CD4-positive, alpha-beta memory T cell (primary cell): ENCODE results near the gene ARPP21. TPM values are rescaled to one million over a fixed set of nuclear protein-coding genes. Genes with fewer than 3 reads are reported as not detected.

ENCODE experiments used
- CTCF ChIA-PET: fragments of 350-600 bp; sonication (Branson Sonifier 250); formaldehyde crosslinking; loops from one replicate; lab custom pipeline; 2021; ENCODE audit warnings: inconsistent platforms; ENCODE audit not compliant: partially characterized antibody; lab: Charles Lee
- POLR2A ChIA-PET: fragments of 350-600 bp; sonication (Branson Sonifier 250); formaldehyde crosslinking; loops from one replicate; lab custom pipeline; 2021; ENCODE audit not compliant: partially characterized antibody; lab: Charles Lee
- DNase-seq, 5 donors: peaks; one replicate each; pipeline versions ENCODE4 v3.0.0 to v3.0.0-alpha.2; 2020 to 2022; ENCODE audit warnings: mixed read lengths in 1 of 5
- H3K27ac ChIP-seq: one replicate; pipeline ENCODE4 v1.7.0; 2013; ENCODE audit warnings: low read depth, low read length
- H3K27me3 ChIP-seq: 2 replicates; pipeline ENCODE4 v1.7.0; 2013; ENCODE audit warnings: mild to moderate bottlenecking, low read length, moderate library complexity; ENCODE audit not compliant: insufficient read depth
- H3K36me3 ChIP-seq: 2 replicates; pipeline ENCODE4 v1.7.0; 2013; ENCODE audit warnings: mild to moderate bottlenecking, low read length, moderate library complexity; ENCODE audit not compliant: insufficient read depth
- H3K4me1 ChIP-seq: 2 replicates; pipeline ENCODE4 v1.7.0; 2013; ENCODE audit warnings: mild to moderate bottlenecking, low read length, moderate library complexity; ENCODE audit not compliant: insufficient read depth
- H3K4me3 ChIP-seq, 2 donors: one replicate each; pipeline ENCODE4 v1.7.0; 2013; ENCODE audit warnings: low read length in 2 of 2, mild to moderate bottlenecking in 1 of 2
- H3K9me3 ChIP-seq, 2 donors: one replicate each; pipeline ENCODE4 v1.7.0; 2013; ENCODE audit warnings: low read length in 2 of 2, control low read depth in 1 of 2; ENCODE audit not compliant: control insufficient read depth in 1 of 2
- H3K27ac Mint-ChIP-seq, 7 donors: one replicate each; pipeline ENCODE4 v1.8.0; 2020 to 2021; ENCODE audit warnings: mixed read lengths in 7 of 7, mild to moderate bottlenecking in 6 of 7, inconsistent platforms in 3 of 7, moderate library complexity in 3 of 7
- H3K27me3 Mint-ChIP-seq, 2 donors: one replicate each; pipeline ENCODE4 v1.8.0; 2020 to 2021; ENCODE audit warnings: mixed read lengths in 2 of 2
- H3K36me3 Mint-ChIP-seq, 2 donors: one replicate each; pipeline ENCODE4 v1.8.0; 2020 to 2021; ENCODE audit warnings: mixed read lengths in 2 of 2, inconsistent platforms in 1 of 2, mild to moderate bottlenecking in 1 of 2
- H3K4me1 Mint-ChIP-seq, 4 donors: one replicate each; pipeline ENCODE4 v1.8.0; 2020 to 2021; ENCODE audit warnings: mixed read lengths in 4 of 4, mild to moderate bottlenecking in 1 of 4
- H3K4me3 Mint-ChIP-seq, 8 donors: one replicate each; pipeline ENCODE4 v1.8.0; 2020 to 2021; ENCODE audit warnings: mixed read lengths in 8 of 8, mild to moderate bottlenecking in 7 of 8, moderate library complexity in 6 of 8, inconsistent platforms in 3 of 8
- H3K9me3 Mint-ChIP-seq, 8 donors: one replicate each; pipeline ENCODE4 v1.8.0; 2020 to 2021; ENCODE audit warnings: mixed read lengths in 8 of 8, mild to moderate bottlenecking in 5 of 8, inconsistent platforms in 3 of 8, moderate library complexity in 1 of 8
- intact Hi-C: fragments of 100-400 bp; cut with micrococcal nuclease; formaldehyde crosslinking; loops from one replicate; pipeline ENCODE4 v1.15.1; 2023
- polyA plus RNA-seq, 2 donors: library from polyadenylated mRNA; unstranded; fragments of 300-500 nt; fragmentation: Illumina TruSeq; gene quantifications; one replicate each; pipeline ENCODE4 v1.2.3, GENCODE V29; 2021
- total RNA-seq, 2 experiments: library from RNA; stranded (reverse); gene quantifications; one replicate each; pipeline ENCODE4 v1.2.3, GENCODE V29; 2021

The ARPP21 gene
- total and polyA plus RNA-seq, 4 experiments from 2014 or later, result not detected

DNA sequence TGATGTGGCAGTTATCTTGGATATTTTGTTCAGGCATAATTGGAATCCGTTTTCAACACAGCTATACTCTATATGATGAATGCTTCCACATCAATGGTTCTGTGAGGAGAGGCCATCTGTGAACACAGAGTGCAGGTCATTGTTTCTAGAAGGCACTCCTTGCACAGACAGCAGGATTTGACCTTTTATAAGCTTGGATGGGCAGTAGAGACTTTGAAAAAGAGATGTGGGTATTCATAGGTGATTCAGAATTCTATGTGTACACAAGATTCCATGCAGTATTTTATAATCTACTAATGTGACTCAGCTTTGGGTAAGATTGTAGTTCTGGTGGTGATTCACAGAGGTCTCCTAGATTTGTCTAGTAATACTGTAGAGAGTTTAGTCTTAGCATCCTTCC lies 12.5 kb downstream of the ARPP21 start:
- ChIA-PET CTCF (no interaction called here), POLR2A (no interaction called here)
- no peaks in the 10 kb centered on the region for H3K9me3 ChIP-seq
- H3K27ac Mint-ChIP-seq, result no peak overlapping the region
- H3K27me3 ChIP-seq, result no peaks in the 10 kb centered on the region
- H3K4me1 Mint-ChIP-seq, result no peaks in the 10 kb centered on the region
- H3K36me3 ChIP-seq, result no peaks in the 10 kb centered on the region
- H3K9me3 Mint-ChIP-seq, result peaks cover 0 to 5% (median 0%) of the 10 kb centered on the region in 8 donors
- H3K4me3 ChIP-seq, result no peak overlapping the region
- no peak for DNase-seq
- no peaks in the 10 kb centered on the region for H3K36me3 Mint-ChIP-seq
- H3K4me3 Mint-ChIP-seq, result no peak overlapping the region
- H3K4me1 ChIP-seq, result no peaks in the 10 kb centered on the region
- H3K27me3 Mint-ChIP-seq, result no peaks in the 10 kb centered on the region
- no peak overlapping the region for H3K27ac ChIP-seq
- intact Hi-C loops, result no loop called here

DNA sequence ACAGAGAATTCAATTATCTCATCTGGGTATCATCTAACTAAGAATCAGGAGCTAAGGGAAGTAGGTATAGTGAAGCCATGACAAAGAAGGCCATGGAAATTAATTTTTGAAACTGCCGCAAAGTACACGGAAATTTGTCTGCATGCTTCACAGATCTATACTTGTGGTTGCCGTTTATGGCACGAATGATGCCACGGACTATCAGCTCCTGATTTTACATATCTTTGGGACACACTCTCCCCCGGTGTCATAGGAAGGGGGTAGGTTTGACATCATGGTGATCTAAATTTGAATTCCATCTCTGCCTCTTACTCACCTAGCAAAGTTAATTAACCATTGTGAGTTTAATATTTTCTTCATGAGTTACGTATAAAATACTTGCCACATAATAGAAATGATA lies 14.0 kb downstream of the ARPP21 start:
- H3K27me3 ChIP-seq, result no peaks in the 10 kb centered on the region
- H3K36me3 ChIP-seq, result no peaks in the 10 kb centered on the region
- no peak overlapping the region for H3K27ac ChIP-seq
- peaks cover 0 to 8% (median 0%) of the 10 kb centered on the region in 8 donors for H3K9me3 Mint-ChIP-seq
- H3K9me3 ChIP-seq, result no peaks in the 10 kb centered on the region
- DNase-seq, result no peak
- POLR2A ChIA-PET, result no interaction called here
- CTCF ChIA-PET, result no interaction called here
- no peak overlapping the region for H3K4me3 ChIP-seq
- H3K4me3 Mint-ChIP-seq, result no peak overlapping the region
- no peaks in the 10 kb centered on the region for H3K4me1 Mint-ChIP-seq
- no peak overlapping the region for H3K27ac Mint-ChIP-seq
- no peaks in the 10 kb centered on the region for H3K36me3 Mint-ChIP-seq
- H3K27me3 Mint-ChIP-seq, result no peaks in the 10 kb centered on the region
- no peaks in the 10 kb centered on the region for H3K4me1 ChIP-seq
- intact Hi-C loops, result no loop called here

DNA sequence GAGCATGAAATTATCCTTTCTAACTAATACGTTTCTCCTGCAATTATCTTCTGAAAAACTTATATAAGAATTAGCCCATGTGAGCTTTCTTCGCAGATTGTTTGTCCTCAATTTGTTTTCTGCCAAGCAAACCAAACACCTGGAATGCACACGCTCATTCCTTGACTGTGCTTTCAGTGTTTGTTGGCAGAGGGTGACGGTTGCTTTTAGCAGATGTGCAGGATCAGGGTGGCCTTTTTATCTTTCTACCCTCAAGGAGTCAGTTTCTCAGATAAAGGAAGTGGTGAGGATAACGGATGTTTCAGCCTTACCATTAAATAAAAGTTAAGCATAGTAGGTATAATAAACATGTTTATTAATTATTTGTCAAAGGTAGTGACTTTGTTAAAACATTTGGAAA lies 15.2 kb downstream of the ARPP21 start:
- H3K27ac Mint-ChIP-seq, result no peak overlapping the region
- Histone ChIP-seq H3K9me3 (no peaks in the 10 kb centered on the region), H3K4me1 (no peaks in the 10 kb centered on the region), H3K27me3 (no peaks in the 10 kb centered on the region), H3K4me3 (no peak overlapping the region), H3K36me3 (no peaks in the 10 kb centered on the region), H3K27ac (no peak overlapping the region)
- no peaks in the 10 kb centered on the region for H3K27me3 Mint-ChIP-seq
- DNase-seq, result no peak
- peaks cover 0 to 8% (median 0%) of the 10 kb centered on the region in 8 donors for H3K9me3 Mint-ChIP-seq
- intact Hi-C loops, result no loop called here
- ChIA-PET CTCF (no interaction called here), POLR2A (no interaction called here)
- no peaks in the 10 kb centered on the region for H3K4me1 Mint-ChIP-seq
- H3K4me3 Mint-ChIP-seq, result no peak overlapping the region
- no peaks in the 10 kb centered on the region for H3K36me3 Mint-ChIP-seq

DNA sequence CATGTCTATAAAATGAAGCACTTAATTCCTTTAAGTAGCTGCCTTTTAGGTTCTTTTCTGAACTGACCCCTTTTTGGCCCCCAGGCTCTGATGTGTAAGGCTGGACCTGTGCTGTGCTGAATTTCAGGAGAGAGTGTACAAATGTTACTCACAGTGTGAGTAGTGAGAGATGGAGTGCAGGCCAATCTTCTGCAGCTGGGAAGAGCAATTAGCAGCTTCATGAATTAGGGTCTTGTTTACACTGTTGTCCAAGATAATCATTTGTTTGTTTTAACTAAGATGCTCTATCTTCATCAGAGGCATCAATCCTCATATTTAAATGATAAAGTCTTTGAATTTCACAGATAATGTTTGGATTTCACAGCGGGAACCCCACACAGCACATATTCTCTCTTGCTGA lies 19.4 kb downstream of the ARPP21 start:
- CTCF ChIA-PET, result no interaction called here
- no peaks in the 10 kb centered on the region for H3K9me3 ChIP-seq
- H3K27me3 ChIP-seq, result no peaks in the 10 kb centered on the region
- Mint-ChIP-seq H3K36me3 (no peaks in the 10 kb centered on the region), H3K4me1 (no peaks in the 10 kb centered on the region), H3K27ac (no peak overlapping the region), H3K4me3 (no peak overlapping the region), H3K9me3 (peaks cover 0 to 4% (median 2%) of the 10 kb centered on the region in 8 donors), H3K27me3 (no peaks in the 10 kb centered on the region)
- intact Hi-C loops, result no loop called here
- no peaks in the 10 kb centered on the region for H3K36me3 ChIP-seq
- DNase-seq, result no peak
- POLR2A ChIA-PET, result no interaction called here
- H3K4me3 ChIP-seq, result no peak overlapping the region
- no peak overlapping the region for H3K27ac ChIP-seq
- H3K4me1 ChIP-seq, result no peaks in the 10 kb centered on the region

DNA sequence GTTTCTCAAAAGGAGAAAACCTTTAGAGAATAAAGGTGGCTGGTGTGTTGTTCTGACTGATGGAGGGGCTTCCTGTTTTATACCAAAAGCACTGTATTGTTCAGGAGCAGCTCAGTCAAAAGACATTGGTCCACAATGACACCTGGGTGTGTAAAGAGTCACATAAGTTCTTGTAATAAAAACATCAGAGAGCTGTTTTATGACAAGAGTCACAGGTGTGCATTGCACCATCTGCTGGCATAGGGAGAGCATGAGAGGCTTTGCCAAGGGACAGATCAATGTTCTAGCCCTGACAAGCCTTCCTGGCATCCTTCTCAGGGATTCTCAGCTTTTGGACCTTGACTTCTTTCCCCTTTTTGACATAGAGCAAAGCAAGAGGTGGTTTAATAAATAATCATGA lies 20.4 kb downstream of the ARPP21 start:
- H3K9me3 ChIP-seq, result no peaks in the 10 kb centered on the region
- intact Hi-C loops, result no loop called here
- no peaks in the 10 kb centered on the region for H3K4me1 Mint-ChIP-seq
- H3K27ac Mint-ChIP-seq, result no peak overlapping the region
- no peak overlapping the region for H3K4me3 Mint-ChIP-seq
- H3K27me3 Mint-ChIP-seq, result no peaks in the 10 kb centered on the region
- no peak for DNase-seq
- no peaks in the 10 kb centered on the region for H3K27me3 ChIP-seq
- CTCF ChIA-PET, result no interaction called here
- no peak overlapping the region for H3K4me3 ChIP-seq
- POLR2A ChIA-PET, result no interaction called here
- no peak overlapping the region for H3K27ac ChIP-seq
- no peaks in the 10 kb centered on the region for H3K36me3 ChIP-seq
- H3K4me1 ChIP-seq, result no peaks in the 10 kb centered on the region
- no peaks in the 10 kb centered on the region for H3K36me3 Mint-ChIP-seq
- peaks cover 0 to 4% (median 3%) of the 10 kb centered on the region in 8 donors for H3K9me3 Mint-ChIP-seq

DNA sequence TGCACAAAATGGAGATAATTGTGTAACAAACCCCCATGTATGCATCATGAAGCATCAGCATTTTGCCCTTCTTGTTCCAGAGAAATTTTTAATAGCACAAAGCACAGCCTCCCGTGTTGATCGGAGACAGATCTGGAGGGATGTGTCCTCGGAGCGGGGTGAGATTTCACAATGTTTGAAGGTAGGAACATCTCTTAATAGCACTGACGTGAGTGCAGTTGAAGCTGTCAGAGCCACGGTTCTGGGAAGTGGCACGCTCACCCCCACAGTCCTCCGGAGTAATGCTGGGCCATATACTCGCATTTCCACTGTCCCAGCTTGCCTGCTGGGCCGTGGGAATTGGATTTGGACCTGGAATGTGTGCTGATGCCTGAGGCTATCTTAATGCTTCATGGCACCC lies 24.1 kb downstream of the ARPP21 start:
- H3K36me3 Mint-ChIP-seq, result no peaks in the 10 kb centered on the region
- Histone ChIP-seq H3K9me3 (no peaks in the 10 kb centered on the region), H3K36me3 (no peaks in the 10 kb centered on the region), H3K4me1 (no peaks in the 10 kb centered on the region), H3K27me3 (no peaks in the 10 kb centered on the region), H3K27ac (no peak overlapping the region), H3K4me3 (no peak overlapping the region)
- H3K27ac Mint-ChIP-seq, result no peak overlapping the region
- intact Hi-C loops, result no loop called here
- ChIA-PET CTCF (no interaction called here), POLR2A (no interaction called here)
- DNase-seq, result no peak
- no peaks in the 10 kb centered on the region for H3K4me1 Mint-ChIP-seq
- no peaks in the 10 kb centered on the region for H3K27me3 Mint-ChIP-seq
- H3K9me3 Mint-ChIP-seq, result peaks cover 0 to 4% (median 2%) of the 10 kb centered on the region in 8 donors
- H3K4me3 Mint-ChIP-seq, result no peak overlapping the region

DNA sequence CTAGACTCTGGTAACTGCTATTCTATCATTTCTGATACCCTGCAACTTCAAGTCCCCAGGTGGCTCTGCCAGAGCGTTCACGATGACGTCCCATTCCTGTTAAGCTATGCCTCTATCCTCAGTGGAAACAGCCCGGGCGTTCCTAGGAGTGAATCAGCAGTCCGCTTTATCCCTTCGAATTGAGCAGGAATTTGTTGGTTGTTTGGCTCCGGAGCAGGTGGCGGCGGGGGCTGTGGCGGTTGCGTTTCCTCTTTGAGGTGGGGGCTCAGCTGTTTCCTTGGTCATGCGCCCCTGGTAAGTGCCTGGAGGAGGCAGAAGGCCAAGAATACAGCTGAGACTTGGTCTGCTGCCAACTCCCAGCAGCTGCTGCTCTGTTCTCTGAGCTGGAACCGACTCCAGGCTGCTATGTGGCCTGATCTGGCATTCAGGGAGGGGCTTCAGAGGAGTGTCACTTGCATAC lies 25.2 kb downstream of the ARPP21 start:
- Mint-ChIP-seq H3K9me3 (peaks cover 0 to 4% (median 2%) of the 10 kb centered on the region in 8 donors), H3K27me3 (no peaks in the 10 kb centered on the region), H3K4me1 (no peaks in the 10 kb centered on the region), H3K4me3 (no peak overlapping the region), H3K36me3 (no peaks in the 10 kb centered on the region), H3K27ac (no peak overlapping the region)
- intact Hi-C loops, result no loop called here
- no peaks in the 10 kb centered on the region for H3K4me1 ChIP-seq
- H3K27ac ChIP-seq, result no peak overlapping the region
- H3K36me3 ChIP-seq, result no peaks in the 10 kb centered on the region
- no peak for DNase-seq
- no peaks in the 10 kb centered on the region for H3K27me3 ChIP-seq
- H3K4me3 ChIP-seq, result no peak overlapping the region
- H3K9me3 ChIP-seq, result no peaks in the 10 kb centered on the region
- ChIA-PET CTCF (no interaction called here), POLR2A (interaction anchor here (0.7 kb wide), 1 partner anchor 11 kb away, joined by 3 read pairs; no protein-coding TSS in a partner anchor)
